ENCODE results near the gene FAM151A.
A peak's percentile ranks its signal among the peaks of the same experiment; 100 is the strongest.
"Not testable (repeated sequence)": the region's sequence is repeated elsewhere in the genome, so short reads cannot be mapped to it uniquely, and the experiment has no call there.

Gene FAM151A

DNA sequence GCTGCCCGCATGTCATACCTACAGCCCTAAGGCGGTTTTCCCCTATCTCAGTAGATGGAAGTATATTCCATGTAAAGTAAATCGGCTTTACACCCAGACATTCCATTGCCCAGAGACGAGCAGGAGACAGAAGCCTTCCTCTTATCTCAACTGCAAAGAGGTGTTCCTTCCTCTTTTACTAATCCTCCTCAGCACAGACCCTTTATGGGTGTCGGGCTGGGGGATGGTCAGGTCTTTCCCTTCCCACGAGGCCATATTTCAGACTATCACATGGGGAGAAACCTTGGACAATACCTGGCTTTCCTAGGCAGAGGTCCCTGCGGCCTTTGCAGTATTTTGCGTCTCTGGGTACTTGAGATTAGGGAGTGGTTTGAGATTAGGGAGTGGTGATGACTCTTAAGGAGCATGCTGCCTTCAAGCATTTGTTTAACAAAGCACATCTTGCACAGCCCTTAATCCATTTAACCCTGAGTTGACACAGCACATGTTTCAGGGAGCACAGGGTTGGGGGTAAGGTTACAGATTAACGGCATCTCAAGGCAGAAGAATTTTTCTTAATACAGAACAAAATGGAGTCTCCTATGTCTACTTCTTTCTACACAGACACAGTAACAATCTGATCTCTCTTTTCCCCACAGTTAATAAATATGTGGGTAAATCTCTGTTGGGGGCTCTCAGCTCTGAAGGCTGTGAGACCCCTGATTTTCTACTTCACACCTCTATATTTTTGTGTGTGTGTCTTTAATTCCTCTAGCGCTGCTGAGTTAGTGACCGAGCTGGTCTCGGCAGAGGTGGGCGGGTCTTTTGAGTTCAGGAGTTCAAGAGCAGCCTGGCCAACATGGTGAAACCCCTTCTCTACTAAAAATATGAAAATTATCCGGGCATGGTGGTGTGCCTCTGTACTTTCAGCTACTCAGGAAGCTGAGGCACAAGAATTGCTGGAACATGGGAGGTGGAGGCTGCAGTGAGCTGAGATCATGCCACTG lies 13.4 kb upstream of the FAM151A start:
- not testable (repeated sequence) for DNase-seq

DNA sequence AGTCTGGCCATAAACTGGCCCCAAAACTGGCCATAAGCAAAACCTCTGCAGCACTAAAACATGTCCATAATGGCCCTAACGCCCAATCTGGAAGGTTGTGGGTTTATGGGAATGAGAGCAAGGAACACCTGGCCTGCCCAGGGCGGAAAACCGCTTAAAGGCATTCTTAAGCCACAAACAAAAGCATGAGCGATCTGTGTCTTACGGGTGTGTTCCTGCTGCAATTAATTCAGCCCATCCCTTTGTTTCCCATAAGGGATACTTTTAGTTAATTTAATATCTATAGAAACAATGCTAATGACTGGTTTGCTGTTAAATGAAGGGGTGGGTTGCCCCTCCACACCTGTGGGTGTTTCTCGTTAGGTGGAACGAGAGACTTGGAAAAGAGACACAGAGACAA lies 12.5 kb upstream of the FAM151A start:
- DNase-seq: not testable (repeated sequence)

- DNase-seq: no peak
Observed at GRCh38 chr1:54627196-54627595, 3.9 kb upstream of the FAM151A start.

DNA sequence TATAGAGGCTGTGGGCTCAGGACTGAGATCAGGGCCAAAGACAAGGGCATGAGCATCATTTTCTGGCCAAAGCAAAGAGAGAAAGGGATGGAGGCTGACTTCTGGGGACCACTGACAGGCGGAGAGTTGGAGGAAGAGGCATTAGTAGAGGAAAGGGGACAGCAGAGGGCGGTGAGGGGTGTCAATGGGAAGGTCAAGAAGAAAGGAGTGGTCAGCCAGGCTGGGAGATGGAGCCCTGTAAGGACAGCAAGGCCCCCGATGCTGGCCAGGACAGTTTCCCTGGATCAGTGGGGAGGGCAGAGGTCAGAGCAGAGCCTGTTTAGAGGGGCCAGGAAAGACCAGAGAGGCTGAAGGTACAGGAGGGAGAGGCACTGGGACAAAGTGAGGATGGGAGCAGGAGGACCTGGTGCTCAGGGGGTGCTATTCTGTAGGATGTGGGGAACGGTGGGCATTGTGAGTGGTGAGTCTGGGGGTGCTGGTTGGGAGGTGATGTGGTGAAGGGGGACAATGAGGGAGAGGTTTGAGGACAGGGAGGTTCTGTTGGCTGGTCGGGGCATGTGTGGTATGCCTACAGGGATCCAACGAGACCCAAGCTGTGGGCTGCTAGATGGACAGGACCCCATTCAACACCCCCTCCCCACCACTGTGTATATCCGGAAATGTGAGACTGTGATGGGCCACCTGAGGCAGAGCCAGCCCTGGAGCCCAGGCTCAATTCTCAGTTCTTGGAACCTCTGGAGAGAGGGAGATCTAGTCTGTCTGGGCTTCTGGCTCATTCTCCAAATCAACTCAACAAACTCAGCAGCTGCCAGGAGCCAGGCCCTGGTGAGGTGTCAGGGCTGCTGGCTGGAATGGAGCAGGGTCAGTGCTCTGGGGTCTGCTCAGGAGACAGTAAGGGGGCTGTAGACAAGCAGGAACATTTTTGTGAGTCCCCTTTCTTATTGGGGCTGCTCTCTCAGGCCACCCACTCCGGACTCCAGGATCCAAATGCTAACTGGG lies 1.4 kb upstream of the FAM151A start:
- DNase-seq: no peak

DNA sequence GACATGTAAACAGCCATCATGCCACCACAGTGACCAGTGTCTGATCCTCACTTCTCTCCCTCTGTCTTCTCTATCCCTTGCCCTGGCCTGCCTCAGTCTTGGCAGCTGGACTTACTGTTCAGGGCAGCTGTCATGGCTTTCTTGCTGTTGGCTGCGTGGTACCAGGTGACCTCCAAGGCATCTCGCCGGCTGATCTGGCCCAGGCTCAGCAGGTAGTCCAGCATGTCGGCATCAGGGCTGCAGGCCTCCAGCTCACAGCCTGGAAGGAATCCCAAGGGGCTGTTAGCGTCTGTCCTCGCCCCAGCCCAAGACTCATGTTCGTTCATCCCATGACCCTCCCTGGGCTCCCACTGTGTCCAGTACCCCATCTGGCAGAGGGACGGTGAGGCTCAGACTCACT lies 3.6 kb downstream of the FAM151A start:
- DNase-seq: no peak

DNA sequence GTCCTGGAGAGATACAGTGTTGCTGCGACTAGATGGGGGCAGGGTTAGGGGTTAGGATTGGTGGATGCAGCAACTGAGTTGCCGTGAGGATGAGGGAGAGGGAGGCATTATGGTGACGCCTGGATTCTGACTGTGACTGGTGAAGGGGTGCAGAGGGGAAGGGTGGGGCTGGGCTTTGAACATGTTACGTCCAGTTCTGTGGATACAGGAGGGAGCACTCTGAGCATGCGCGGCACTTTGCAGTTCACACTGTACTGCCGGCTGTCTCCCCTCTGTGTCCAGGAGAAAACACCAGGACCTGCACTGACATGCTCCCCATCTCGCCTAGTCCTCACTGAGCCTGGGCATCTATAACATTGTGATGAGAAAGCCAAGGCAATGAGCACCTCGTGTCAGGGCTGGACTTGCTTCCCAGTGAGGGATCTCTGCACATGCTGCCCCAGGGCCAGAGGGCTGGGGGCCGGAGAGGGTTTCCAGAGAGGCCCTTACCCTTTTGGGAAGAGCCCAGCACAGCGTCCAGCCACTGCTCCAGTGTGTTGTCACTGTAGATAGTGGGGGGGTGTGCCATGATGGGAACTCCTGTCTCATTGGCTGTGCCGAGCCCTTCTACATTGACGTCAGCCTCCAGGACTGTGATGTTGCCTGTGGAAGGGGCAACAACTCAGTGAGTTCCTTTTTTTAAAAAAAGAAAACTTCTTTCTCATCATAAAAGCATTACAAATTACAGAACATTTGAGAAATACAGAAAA lies 7.6 kb downstream of the FAM151A start:
- no peak for DNase-seq

DNA sequence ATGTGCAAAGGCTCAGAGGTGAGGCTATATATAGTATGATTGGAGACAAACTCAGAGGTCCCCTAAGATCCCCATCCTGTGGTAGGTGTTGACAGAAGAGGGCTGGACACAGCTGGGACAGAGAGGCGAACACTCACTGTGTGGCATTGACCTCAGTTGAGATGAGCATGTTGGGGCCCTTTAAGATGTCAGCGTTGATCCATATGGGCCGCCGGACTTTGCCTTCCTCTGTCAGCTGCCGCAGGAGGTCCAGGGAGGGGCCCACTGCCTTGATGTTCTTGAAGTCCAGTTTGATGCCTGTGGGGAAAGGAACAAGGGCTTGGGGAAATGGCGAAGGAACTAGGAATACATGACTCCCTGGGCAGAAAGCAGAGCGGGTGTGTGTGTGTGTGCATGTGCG lies 8.8 kb downstream of the FAM151A start:
- no peak for DNase-seq

DNA sequence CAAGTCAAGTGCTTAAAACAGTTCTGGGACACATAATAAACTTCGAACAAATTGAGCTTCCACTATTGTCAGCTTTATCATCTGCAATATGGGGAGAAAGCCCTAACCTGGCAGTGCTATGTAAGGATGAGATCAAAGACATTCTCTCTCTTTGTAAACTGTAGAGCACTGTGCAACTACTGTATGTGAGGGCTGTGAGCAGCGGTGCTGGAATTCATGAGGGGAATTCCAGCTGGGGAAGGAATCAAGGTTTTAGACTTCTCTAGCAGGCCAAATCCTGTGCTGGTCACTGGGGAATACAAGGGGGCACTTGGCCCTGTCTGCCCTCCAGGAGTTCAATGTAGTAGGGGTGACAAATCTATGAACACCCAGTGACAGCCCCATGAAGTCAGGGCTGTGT lies 9.3 kb downstream of the FAM151A start:
- no peak for DNase-seq

DNA sequence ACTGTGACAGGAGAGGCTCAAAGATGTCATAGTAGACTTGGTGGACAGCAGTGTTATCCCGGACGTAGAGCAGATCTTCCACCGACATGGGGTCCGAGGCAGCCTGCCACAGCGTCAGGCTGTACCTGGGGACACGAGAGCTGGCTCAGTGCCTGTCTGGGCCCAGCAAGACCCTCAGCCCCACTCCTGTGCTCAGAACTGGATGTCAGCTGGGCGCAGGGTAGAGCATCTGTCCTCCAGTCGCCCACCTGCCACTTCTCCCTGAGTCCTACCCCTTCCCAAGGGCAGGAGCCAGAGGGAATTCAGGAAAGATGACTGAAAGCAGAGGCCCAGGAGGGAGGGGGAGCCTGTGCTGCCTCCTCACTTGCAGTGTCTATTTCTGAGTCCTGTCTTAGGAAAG lies 11.7 kb downstream of the FAM151A start:
- no peak for DNase-seq

GRCh38 chr1:54610601-54611580 lies 12.4 kb downstream of the FAM151A start:
- no peak for DNase-seq

DNA sequence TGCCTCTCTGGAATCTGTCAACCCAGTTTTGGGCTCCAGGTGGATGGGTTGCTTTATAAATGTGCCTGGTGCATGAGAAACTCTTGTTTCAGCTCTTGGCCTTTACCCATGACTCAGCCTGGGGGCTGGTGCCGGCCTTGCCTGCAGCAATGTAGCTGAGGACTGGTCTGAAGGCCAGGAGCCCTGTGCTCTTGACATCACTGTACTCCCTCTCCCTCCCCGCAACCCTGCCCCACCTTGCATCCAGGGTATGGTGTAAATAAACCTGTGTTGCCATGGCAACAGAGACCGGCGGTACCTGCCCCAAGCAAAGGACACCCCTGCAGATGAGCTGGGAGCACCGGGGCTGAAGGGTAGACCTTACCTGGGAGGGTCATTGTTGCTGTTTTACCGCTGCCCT lies 13.3 kb downstream of the FAM151A start:
- no peak for DNase-seq

- DNase-seq: no peak
Observed at GRCh38 chr1:54609301-54609921, 13.9 kb downstream of the FAM151A start.

- DNase-seq: no peak
Observed at GRCh38 chr1:54608566-54609230, 14.6 kb downstream of the FAM151A start.

DNA sequence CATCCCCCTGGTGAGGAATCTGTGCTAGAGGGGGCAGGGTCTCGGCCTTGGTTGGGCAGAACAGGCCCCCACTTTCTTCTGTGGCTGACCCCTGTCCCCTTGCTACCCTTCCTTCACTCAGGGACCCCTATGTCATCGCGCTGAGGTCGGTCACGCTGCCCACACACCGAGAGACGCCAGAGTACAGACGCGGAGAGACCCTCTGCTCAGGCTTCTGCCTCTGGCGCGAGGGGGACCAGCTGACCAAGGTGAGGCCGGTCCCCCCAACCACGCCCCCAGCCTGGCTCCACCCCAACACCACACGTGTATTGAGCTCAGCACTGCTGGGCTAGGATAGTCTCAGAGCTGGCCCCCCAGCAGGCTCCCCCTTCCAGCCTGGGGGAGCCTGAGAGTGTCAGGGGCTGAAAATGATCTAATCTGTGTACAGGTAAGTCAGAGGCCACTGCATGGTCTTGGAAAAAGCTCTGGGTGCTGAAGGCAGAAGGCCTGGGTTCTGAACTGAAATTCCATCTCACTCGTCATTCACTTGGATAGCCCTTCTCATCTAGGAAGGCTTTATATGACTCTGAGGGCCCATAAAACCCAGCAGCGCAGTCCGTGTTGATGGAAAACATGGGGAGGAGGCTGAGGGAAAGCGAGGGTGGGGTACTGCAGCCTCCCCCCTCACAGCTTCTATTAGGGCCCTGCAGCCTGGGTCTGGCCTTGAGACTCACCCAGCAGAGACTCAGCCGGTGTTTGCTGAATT lies 15.3 kb downstream of the FAM151A start:
- DNase-seq: no peak

- DNase-seq: no peak
Observed at GRCh38 chr1:54606990-54607325, 16.4 kb downstream of the FAM151A start.

GRCh38 chr1:54606096-54606989 lies 17.0 kb downstream of the FAM151A start:
- no peak for DNase-seq

DNA sequence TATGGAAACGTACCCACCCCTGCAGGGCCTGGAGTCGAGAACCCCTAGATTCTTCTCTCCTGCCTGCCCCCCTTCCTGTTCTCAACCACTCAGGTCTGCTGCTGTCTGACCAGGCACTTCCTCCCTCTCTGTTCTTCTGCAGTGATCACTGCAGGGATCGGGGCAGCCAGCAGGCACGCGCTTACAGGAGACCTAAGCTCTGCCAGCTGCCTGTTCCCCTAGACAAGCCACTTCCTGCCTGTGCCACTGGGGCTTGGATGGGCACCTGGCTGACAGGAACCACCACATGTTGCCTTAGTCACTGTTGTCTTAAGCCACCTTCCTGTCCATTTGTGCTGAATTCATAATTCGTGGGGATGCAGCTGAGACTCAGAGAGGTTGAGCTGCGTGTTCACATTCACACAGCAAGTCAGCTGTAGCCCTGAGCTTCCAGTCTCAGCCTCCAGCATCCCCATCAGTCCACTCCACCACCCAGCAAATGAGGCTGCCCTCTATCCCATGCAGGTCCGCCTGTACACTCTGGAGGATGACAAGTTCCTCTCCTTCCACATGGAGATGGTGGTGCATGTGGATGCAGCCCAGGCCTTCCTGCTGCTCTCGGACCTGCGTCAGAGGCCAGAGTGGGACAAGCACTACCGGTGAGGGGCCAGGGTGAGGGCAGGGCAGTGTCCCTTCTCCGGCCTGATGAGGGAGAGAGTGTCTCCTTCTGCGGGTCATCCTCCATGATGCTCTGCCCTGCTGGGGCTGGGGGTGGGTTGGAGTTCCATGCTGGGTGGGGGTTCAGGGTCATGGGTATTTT lies 18.6 kb downstream of the FAM151A start:
- DNase-seq: peak in 4 of 6 experiments; percentile 2 to 45 (median 23)

DNA sequence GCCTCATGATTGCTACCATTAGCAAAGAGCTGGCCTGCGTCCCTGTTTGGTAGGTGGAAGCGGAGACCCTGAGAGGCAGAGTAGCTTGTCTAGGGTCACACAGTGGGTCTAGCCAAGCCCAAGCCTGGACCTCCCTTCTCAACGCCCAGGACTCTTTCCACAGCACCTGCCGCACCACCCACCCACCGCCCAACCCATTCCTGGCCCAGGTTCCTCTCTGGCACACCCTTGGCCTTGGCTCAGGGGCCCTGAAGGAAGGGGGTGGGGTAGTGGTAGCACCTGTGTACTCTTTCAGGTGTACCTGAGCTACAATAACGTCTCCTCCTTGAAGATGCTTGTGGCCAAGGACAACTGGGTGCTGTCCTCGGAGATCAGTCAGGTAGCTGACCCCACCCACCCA lies 19.3 kb downstream of the FAM151A start:
- DNase-seq: no peak
